ENCODE results near the gene PACSIN1.
"Not testable (repeated sequence)": the region's sequence is repeated elsewhere in the genome, so short reads cannot be mapped to it uniquely, and the experiment has no call there.

Gene PACSIN1

GRCh38 chr6:34476447-34476846, 10.6 kb downstream of the PACSIN1 start:
- H3K9me2 ChIP-seq (replicated peaks; ENCODE audit: insufficient read depth, low read length): no peaks in the 10 kb centered on the region
- TF ChIP-seq EZH2phosphoT487 (conservative IDR thresholded peaks at IDR 0.05; ENCODE audit: low read length) (no peak), CTCF (IDR thresholded peaks at IDR 0.05; ENCODE audit: insufficient read depth, low read length, poor library complexity, severe bottlenecking) (no peak)
- H3K9ac ChIP-seq (ENCODE audit: low read length): no peak overlapping the region
- peaks cover 4% of the 10 kb centered on the region for H3F3A ChIP-seq (ENCODE audit: insufficient read depth)
- H3K79me2 ChIP-seq (ENCODE audit: insufficient read depth, low read length): 0 out of 2 replicates have a peak, but pooled peaks cover 2% of the 10 kb centered on the region
- no peak overlapping the region for H3K4me2 ChIP-seq (ENCODE audit: low read depth, low read length, poor library complexity, severe bottlenecking)
- H3K27me3 ChIP-seq (ENCODE audit: low read length): no peaks in the 10 kb centered on the region
- no peak overlapping the region for H3K27ac ChIP-seq (ENCODE audit: low read depth, low read length)
- H3K9me3 ChIP-seq (ENCODE audit: insufficient read depth, low read length): no peaks in the 10 kb centered on the region
- H4K20me1 ChIP-seq (ENCODE audit: low read depth, low read length): no peaks in the 10 kb centered on the region
- no peak overlapping the region for H2AFZ ChIP-seq (ENCODE audit: low read depth, low read length, severe bottlenecking)
- no peaks in the 10 kb centered on the region for H3K36me3 ChIP-seq (ENCODE audit: low read length)
- no peak overlapping the region for H3K4me3 ChIP-seq (ENCODE audit: insufficient read depth, low read length, poor library complexity, severe bottlenecking)

- Histone ChIP-seq H3K27me3 (ENCODE audit: low read length) (no peaks in the 10 kb centered on the region), H3F3A (ENCODE audit: insufficient read depth) (peaks cover 4% of the 10 kb centered on the region), H3K36me3 (ENCODE audit: low read length) (no peaks in the 10 kb centered on the region), H3K9ac (ENCODE audit: low read length) (no peak overlapping the region), H3K4me3 (ENCODE audit: insufficient read depth, low read length, poor library complexity, severe bottlenecking) (no peak overlapping the region), H2AFZ (ENCODE audit: low read depth, low read length, severe bottlenecking) (no peak overlapping the region), H3K27ac (ENCODE audit: low read depth, low read length) (no peak overlapping the region), H3K9me2 (replicated peaks; ENCODE audit: insufficient read depth, low read length) (no peaks in the 10 kb centered on the region), H3K4me2 (ENCODE audit: low read depth, low read length, poor library complexity, severe bottlenecking) (no peak overlapping the region), H3K79me2 (ENCODE audit: insufficient read depth, low read length) (no peaks in the 10 kb centered on the region), H4K20me1 (ENCODE audit: low read depth, low read length) (no peaks in the 10 kb centered on the region), H3K9me3 (ENCODE audit: insufficient read depth, low read length) (no peaks in the 10 kb centered on the region)
- TF ChIP-seq EZH2phosphoT487 (conservative IDR thresholded peaks at IDR 0.05; ENCODE audit: low read length): no peak
- TF ChIP-seq CTCF (IDR thresholded peaks at IDR 0.05; ENCODE audit: insufficient read depth, low read length, poor library complexity, severe bottlenecking): no peak
Measured at GRCh38 chr6:34476921-34477320, 11.0 kb downstream of the PACSIN1 start.

- Histone ChIP-seq H3K9me3 (ENCODE audit: insufficient read depth, low read length) (no peaks in the 10 kb centered on the region), H3K27me3 (ENCODE audit: low read length) (no peaks in the 10 kb centered on the region), H3K4me2 (ENCODE audit: low read depth, low read length, poor library complexity, severe bottlenecking) (no peak overlapping the region), H3K79me2 (ENCODE audit: insufficient read depth, low read length) (no peaks in the 10 kb centered on the region), H3F3A (ENCODE audit: insufficient read depth) (peaks cover 4% of the 10 kb centered on the region), H3K9me2 (replicated peaks; ENCODE audit: insufficient read depth, low read length) (no peaks in the 10 kb centered on the region), H2AFZ (ENCODE audit: low read depth, low read length, severe bottlenecking) (no peak overlapping the region), H3K4me3 (ENCODE audit: insufficient read depth, low read length, poor library complexity, severe bottlenecking) (no peak overlapping the region), H3K36me3 (ENCODE audit: low read length) (no peaks in the 10 kb centered on the region), H3K27ac (ENCODE audit: low read depth, low read length) (no peak overlapping the region), H4K20me1 (ENCODE audit: low read depth, low read length) (no peaks in the 10 kb centered on the region), H3K9ac (ENCODE audit: low read length) (no peak overlapping the region)
- TF ChIP-seq CTCF (IDR thresholded peaks at IDR 0.05; ENCODE audit: insufficient read depth, low read length, poor library complexity, severe bottlenecking) (no peak), EZH2phosphoT487 (conservative IDR thresholded peaks at IDR 0.05; ENCODE audit: low read length) (no peak)
Measured at GRCh38 chr6:34478796-34479195, 12.9 kb downstream of the PACSIN1 start.

GRCh38 chr6:34483781-34484180, 17.9 kb downstream of the PACSIN1 start:
- H3K4me2 ChIP-seq (ENCODE audit: low read depth, low read length, poor library complexity, severe bottlenecking); H3K79me2 ChIP-seq (ENCODE audit: insufficient read depth, low read length); H2AFZ ChIP-seq (ENCODE audit: low read depth, low read length, severe bottlenecking); H3K36me3 ChIP-seq (ENCODE audit: low read length); H3K9me3 ChIP-seq (ENCODE audit: insufficient read depth, low read length); H3K4me3 ChIP-seq (ENCODE audit: insufficient read depth, low read length, poor library complexity, severe bottlenecking); H3K9me2 ChIP-seq (replicated peaks; ENCODE audit: insufficient read depth, low read length); H3K9ac ChIP-seq (ENCODE audit: low read length); H4K20me1 ChIP-seq (ENCODE audit: low read depth, low read length); H3K27me3 ChIP-seq (ENCODE audit: low read length): not testable (repeated sequence)
- peak overlapping the region; percentile 71 for H3K27ac ChIP-seq (ENCODE audit: low read depth, low read length)
- peaks cover 23% of the 10 kb centered on the region for H3F3A ChIP-seq (ENCODE audit: insufficient read depth)

Measured in SU-DHL-6 (cell line).